ENCODE results near the gene SIK2. TPM values are rescaled to one million over a fixed set of nuclear protein-coding genes. Genes with fewer than 3 reads are reported as not detected.

SIK2 gene
- total RNA-seq, 1 donor from 2014 or later: 14.3 TPM

Other genes starting within 250 kb of the SIK2 start
- not detected in 2 replicates for gene POU2AF1, start 223.2 kb upstream of the SIK2 start, total RNA-seq
- gene BTG4, start 90.1 kb upstream of the SIK2 start, total RNA-seq: 0.50 and 0.55 TPM in 2 replicates
- gene HOATZ, start 87.7 kb upstream of the SIK2 start, total RNA-seq: 0.43 TPM in 2 replicates
- 47.5 and 54.5 TPM in 2 replicates for gene LAYN, start 61.7 kb upstream of the SIK2 start, total RNA-seq
- 43.0 and 44.5 TPM in 2 replicates for gene PPP2R1B, start 163.9 kb downstream of the SIK2 start, total RNA-seq